ENCODE data around the gene PMS1.
"Not testable (repeated sequence)": the region's sequence is repeated elsewhere in the genome, so short reads cannot be mapped to it uniquely, and the experiment has no call there.

PMS1 gene

GRCh38 chr2:189866296-189866695 is 82.0 kb downstream of the PMS1 start:
- DNase-seq, result no peak

GRCh38 chr2:189868896-189869295 is 84.6 kb downstream of the PMS1 start:
- DNase-seq, result no peak

- peak; percentile 16 to 49 for DNase-seq
Observed at GRCh38 chr2:189870381-189871085, 86.3 kb downstream of the PMS1 start.

- no peak for DNase-seq
Observed at GRCh38 chr2:189873696-189874095, 89.4 kb downstream of the PMS1 start.

- DNase-seq, result peak; percentile 54 to 80
Observed at GRCh38 chr2:189874586-189875320, 90.5 kb downstream of the PMS1 start.

GRCh38 chr2:189876271-189876670 is 92.0 kb downstream of the PMS1 start:
- DNase-seq, result peak; percentile 38 to 54

- DNase-seq, result no peak
Observed at GRCh38 chr2:189879716-189880081, 95.4 kb downstream of the PMS1 start.

- no peak for DNase-seq
Observed at GRCh38 chr2:189880429-189880828, 96.2 kb downstream of the PMS1 start.

- no peak for DNase-seq
Observed at GRCh38 chr2:189880832-189881492, 96.7 kb downstream of the PMS1 start.

- DNase-seq, result no peak
Observed at GRCh38 chr2:189885368-189885767, 101.1 kb downstream of the PMS1 start.

- DNase-seq, result not testable (repeated sequence)
Observed at GRCh38 chr2:189892546-189893294, 108.5 kb downstream of the PMS1 start.

GRCh38 chr2:189896809-189897208 is 112.6 kb downstream of the PMS1 start:
- DNase-seq, result no peak

- DNase-seq, result no peak
Observed at GRCh38 chr2:189899101-189899500, 114.9 kb downstream of the PMS1 start.

- no peak for DNase-seq
Observed at GRCh38 chr2:189900726-189901125, 116.5 kb downstream of the PMS1 start.

- no peak for DNase-seq
Observed at GRCh38 chr2:189901664-189902063, 117.4 kb downstream of the PMS1 start.

GRCh38 chr2:189913821-189914220 is 129.6 kb downstream of the PMS1 start:
- DNase-seq, result no peak

GRCh38 chr2:189916651-189917050 is 132.4 kb downstream of the PMS1 start:
- DNase-seq, result no peak
